ENCODE measurements around the gene KRT71.

Gene KRT71

GRCh38 chr12:52552681-52553195 lies at the start of gene KRT71:
Gene KRT71 (minus strand): TSS chr12:52553145. CDS start chr12:52553077, 68 bp downstream.
- H3K27me3 ChIP-seq (replicated peaks), result peaks cover 8% of the 10 kb centered on the region
- in situ Hi-C loops (cut with HindIII; ENCODE audit: low pct_ligation_motif_present, low sequenced_read_pairs), result no loop called here
- H3K4me3 ChIP-seq (ENCODE audit: low read depth, low read length), result no peak within 1 kb of the TSS
- no peak for DNase-seq
- no peak for TF ChIP-seq CTCF (IDR thresholded peaks at IDR 0.05; ENCODE audit: low read depth, low read length, missing control alignments)
- H3K27ac ChIP-seq, result no peak within 1 kb of the TSS
- no peaks in the 10 kb centered on the region for H3K36me3 ChIP-seq (replicated peaks)

DNA sequence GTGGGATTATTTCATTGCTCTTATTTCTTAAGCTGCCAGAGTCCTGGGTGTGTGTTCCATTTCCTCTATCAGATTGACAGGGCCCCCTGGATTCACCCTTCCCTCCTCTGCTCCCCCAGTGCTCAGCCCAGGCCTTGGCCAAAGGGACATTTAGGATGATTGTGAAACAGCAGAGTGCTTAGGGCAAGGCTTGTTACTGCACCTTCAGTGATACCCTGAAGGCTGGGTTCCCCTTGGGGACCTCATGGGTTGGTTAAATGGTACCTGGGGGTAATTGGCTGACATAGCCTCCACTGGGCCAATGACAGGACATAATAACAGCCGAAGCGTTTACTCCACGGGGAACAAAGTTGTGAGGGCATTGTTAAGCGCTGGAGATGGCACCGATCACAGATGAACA lies 49.6 kb upstream of the KRT71 start:
- no peaks in the 10 kb centered on the region for H3K36me3 ChIP-seq (replicated peaks)
- no peak overlapping the region for H3K4me3 ChIP-seq (ENCODE audit: low read depth, low read length)
- no peak for DNase-seq
- TF ChIP-seq CTCF (IDR thresholded peaks at IDR 0.05; ENCODE audit: low read depth, low read length, missing control alignments), result no peak
- in situ Hi-C loops (cut with HindIII; ENCODE audit: low pct_ligation_motif_present, low sequenced_read_pairs), result no loop called here
- H3K27ac ChIP-seq, result no peak overlapping the region
- H3K27me3 ChIP-seq (replicated peaks), result peaks cover 38% of the 10 kb centered on the region

- DNase-seq, result no peak
- H3K27ac ChIP-seq, result no peak overlapping the region
- TF ChIP-seq CTCF (IDR thresholded peaks at IDR 0.05; ENCODE audit: low read depth, low read length, missing control alignments), result no peak
- peaks cover 38% of the 10 kb centered on the region for H3K27me3 ChIP-seq (replicated peaks)
- H3K4me3 ChIP-seq (ENCODE audit: low read depth, low read length), result no peak overlapping the region
- in situ Hi-C loops (cut with HindIII; ENCODE audit: low pct_ligation_motif_present, low sequenced_read_pairs), result no loop called here
- H3K36me3 ChIP-seq (replicated peaks), result no peaks in the 10 kb centered on the region
These were observed 48.7 kb upstream of the KRT71 start for GRCh38 chr12:52601671-52602070.

GRCh38 chr12:52600941-52601481 lies 48.1 kb upstream of the KRT71 start, which contains the start of gene KRT72:
Gene KRT72 (minus strand): TSS chr12:52601463. CDS start chr12:52601452, 11 bp downstream.
- Histone ChIP-seq H3K36me3 (replicated peaks) (no peaks in the 10 kb centered on the region), H3K27ac (no peak within 1 kb of the TSS), H3K27me3 (replicated peaks) (peaks cover 38% of the 10 kb centered on the region), H3K4me3 (ENCODE audit: low read depth, low read length) (no peak within 1 kb of the TSS)
- in situ Hi-C loops (cut with HindIII; ENCODE audit: low pct_ligation_motif_present, low sequenced_read_pairs), result no loop called here
- DNase-seq, result no peak
- TF ChIP-seq CTCF (IDR thresholded peaks at IDR 0.05; ENCODE audit: low read depth, low read length, missing control alignments), result no peak

DNA sequence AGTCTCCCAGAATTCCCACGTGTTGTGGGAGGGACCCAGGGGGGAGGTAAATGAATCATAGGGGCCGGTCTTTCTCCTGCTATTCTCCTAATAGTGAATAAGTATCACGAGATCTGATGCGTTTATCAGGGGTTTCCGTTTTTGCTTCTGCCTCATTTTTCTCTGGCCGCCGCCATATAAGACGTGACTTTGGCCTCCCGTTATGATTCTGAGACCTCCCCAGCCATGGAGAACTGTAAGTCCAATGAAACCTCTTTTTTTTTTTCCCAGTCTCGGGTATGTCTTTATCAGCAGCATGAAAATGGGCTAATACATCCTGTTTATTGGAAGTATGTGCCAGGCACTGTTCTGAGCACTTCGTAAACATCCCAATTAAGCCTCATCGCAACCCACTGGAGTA lies 47.5 kb upstream of the KRT71 start:
- in situ Hi-C loops (cut with HindIII; ENCODE audit: low pct_ligation_motif_present, low sequenced_read_pairs), result no loop called here
- no peak for TF ChIP-seq CTCF (IDR thresholded peaks at IDR 0.05; ENCODE audit: low read depth, low read length, missing control alignments)
- no peak overlapping the region for H3K4me3 ChIP-seq (ENCODE audit: low read depth, low read length)

DNA sequence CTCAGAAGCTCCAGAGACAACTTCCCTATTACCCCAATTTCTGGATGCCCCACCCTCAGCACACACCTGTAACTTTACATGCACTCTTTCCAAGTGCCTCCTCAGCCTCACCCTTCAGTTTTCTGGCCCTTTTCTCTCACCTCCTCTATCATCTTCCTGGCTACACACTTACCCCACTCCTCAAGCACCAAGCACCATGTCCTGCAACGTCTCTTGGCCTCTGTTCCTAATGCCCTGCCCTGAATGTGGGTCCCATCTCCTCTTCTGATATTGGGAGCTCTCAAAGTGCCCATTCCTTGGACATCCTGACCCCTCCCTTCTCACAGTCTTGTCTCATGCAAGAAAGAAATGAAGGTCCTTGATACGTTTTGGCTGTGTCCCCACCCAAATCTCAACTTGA lies 47.1 kb upstream of the KRT71 start:
- DNase-seq, result no peak
- no peak for TF ChIP-seq CTCF (IDR thresholded peaks at IDR 0.05; ENCODE audit: low read depth, low read length, missing control alignments)
- H3K4me3 ChIP-seq (ENCODE audit: low read depth, low read length), result no peak overlapping the region
- peaks cover 40% of the 10 kb centered on the region for H3K27me3 ChIP-seq (replicated peaks)
- H3K36me3 ChIP-seq (replicated peaks), result no peaks in the 10 kb centered on the region
- in situ Hi-C loops (cut with HindIII; ENCODE audit: low pct_ligation_motif_present, low sequenced_read_pairs), result no loop called here
- H3K27ac ChIP-seq, result no peak overlapping the region

More for the DNA sequence above, 47.5 kb upstream of the KRT71 start:
- Histone ChIP-seq H3K27ac (no peak overlapping the region), H3K27me3 (replicated peaks) (peaks cover 39% of the 10 kb centered on the region), H3K36me3 (replicated peaks) (no peaks in the 10 kb centered on the region)
- DNase-seq, result no peak
